Neural cell (in vitro differentiated cells): Measurements from ENCODE around the gene TNFAIP8. TPM values are rescaled to one million over a fixed set of nuclear protein-coding genes. Genes with fewer than 3 reads are reported as not detected.

Experiments
- H2AFZ ChIP-seq: fragments of 200-600, 300-800 bp; sonication (generic), shearing (Covaris generic); 2 replicates; pipeline ENCODE4 v1.6.0; 2014; ENCODE audit warnings: low read depth, mild to moderate bottlenecking, antibody characterized with exemption, low read length, moderate library complexity
- H3F3A ChIP-seq: fragments of 200-600 bp; shearing (Covaris generic); 2 replicates; pipeline ENCODE4 v1.6.1; 2016; ENCODE audit warnings: mild to moderate bottlenecking, moderate library complexity, mixed read lengths, antibody characterized with exemption, low read length; ENCODE audit not compliant: insufficient read depth, poor library complexity, severe bottlenecking
- H3K27ac ChIP-seq: fragments of 200-600, 300-800 bp; sonication (generic), shearing (Covaris generic); 2 replicates; pipeline ENCODE4 v1.5.1; 2014; ENCODE audit warnings: mild to moderate bottlenecking, low read length, moderate library complexity
- H3K27me3 ChIP-seq: fragments of 300-800, 200-600 bp; sonication (generic), shearing (Covaris generic); 2 replicates; pipeline ENCODE4 v1.6.0; 2014; ENCODE audit warnings: mild to moderate bottlenecking, low read depth, low read length, moderate library complexity; ENCODE audit not compliant: insufficient read depth
- H3K36me3 ChIP-seq: fragments of 300-800, 200-600 bp; sonication (generic), shearing (Covaris generic); 2 replicates; pipeline ENCODE4 v1.5.1; 2014; ENCODE audit warnings: mild to moderate bottlenecking, antibody characterized with exemption, low read length, moderate library complexity; ENCODE audit not compliant: insufficient read depth
- H3K4me2 ChIP-seq: fragments of 300-800, 200-600 bp; sonication (generic), shearing (Covaris generic); 2 replicates; pipeline ENCODE4 v1.6.0; 2014; ENCODE audit warnings: mild to moderate bottlenecking, low read length
- H3K4me3 ChIP-seq: fragments of 300-800, 200-600 bp; sonication (generic), shearing (Covaris generic); 2 replicates; pipeline ENCODE4 v1.5.1; 2014; ENCODE audit warnings: mild to moderate bottlenecking, low read length, moderate library complexity
- H3K79me2 ChIP-seq: fragments of 200-600 bp; shearing (Covaris generic); replicated peaks from 2 replicates; pipeline ENCODE4 v1.6.0; 2014; ENCODE audit warnings: mild to moderate bottlenecking, low read length, moderate library complexity; ENCODE audit not compliant: insufficient read depth
- H3K9ac ChIP-seq: fragments of 300-800, 200-600 bp; sonication (generic), shearing (Covaris generic); 2 replicates; pipeline ENCODE4 v1.6.1; 2016; ENCODE audit warnings: mild to moderate bottlenecking, low read length, mixed read lengths
- H3K9me2 ChIP-seq: fragments of 200-600 bp; shearing (Covaris generic); 2 replicates; pipeline ENCODE4 v1.6.1; 2016; ENCODE audit warnings: mild to moderate bottlenecking, low read length, mixed read lengths; ENCODE audit not compliant: insufficient read depth
- H3K9me3 ChIP-seq: fragments of 200-600, 300-800 bp; sonication (generic), shearing (Covaris generic); 2 replicates; pipeline ENCODE4 v1.6.1; 2016; ENCODE audit warnings: mild to moderate bottlenecking, mixed run types, low read length, moderate library complexity, mixed read lengths
- H4K20me1 ChIP-seq: fragments of 200-600 bp; shearing (Covaris generic); 2 replicates; pipeline ENCODE4 v1.6.1; 2016; ENCODE audit warnings: mild to moderate bottlenecking, mixed run types; ENCODE audit not compliant: insufficient read depth
- CTCF ChIP-seq: fragments of 450-650 bp; IDR thresholded peaks from 2 replicates; pipeline ENCODE4 v1.5.1; 2014; ENCODE audit warnings: antibody characterized with exemption, mild to moderate bottlenecking, moderate library complexity; ENCODE audit not compliant: poor library complexity, severe bottlenecking
- EP300 ChIP-seq: fragments of 450-650 bp; conservative IDR thresholded peaks from 2 replicates; pipeline ENCODE4 v1.6.1; 2014; ENCODE audit warnings: antibody characterized with exemption, mild to moderate bottlenecking, moderate library complexity; ENCODE audit not compliant: poor library complexity, severe bottlenecking
- EZH2 ChIP-seq: fragments of 200-600, 300-800 bp; shearing (Covaris generic), sonication (generic); IDR thresholded peaks from 2 replicates; pipeline ENCODE4 v1.6.1; 2014; ENCODE audit warnings: antibody characterized with exemption, low read length, borderline replicate concordance, mild to moderate bottlenecking; ENCODE audit not compliant: insufficient read depth, poor library complexity, severe bottlenecking
- MXI1 ChIP-seq: fragments of 450-650 bp; conservative IDR thresholded peaks from 2 replicates; pipeline ENCODE4 v1.6.1; 2014; ENCODE audit warnings: antibody characterized with exemption, mild to moderate bottlenecking; ENCODE audit not compliant: poor library complexity, severe bottlenecking
- POLR2AphosphoS5 ChIP-seq: IDR thresholded peaks from 2 replicates; pipeline ENCODE4 v1.6.1; 2012
- RAD21 ChIP-seq: fragments of 450-650 bp; conservative IDR thresholded peaks from 2 replicates; pipeline ENCODE4 v1.6.1; 2014; ENCODE audit warnings: antibody characterized with exemption, mild to moderate bottlenecking, moderate library complexity
- SMC3 ChIP-seq: fragments of 450-650 bp; conservative IDR thresholded peaks from 2 replicates; pipeline ENCODE4 v1.6.1; 2014; ENCODE audit warnings: antibody characterized with exemption, mild to moderate bottlenecking, moderate library complexity; ENCODE audit not compliant: poor library complexity
- TAF1 ChIP-seq: IDR thresholded peaks from 2 replicates; pipeline ENCODE4 v1.6.1; 2012; ENCODE audit warnings: low read depth
- polyA plus RNA-seq: library from polyadenylated mRNA; depleted of rRNA; stranded (reverse); fragments of >200 nt; gene quantifications from 2 replicates; pipeline ENCODE4 v1.2.3, GENCODE V29; 2014
- TF ChIP-seq, protein P1 (sequence below): IDR thresholded peaks from 2 replicates; pipeline ENCODE4 v1.6.1; 2012; ENCODE audit warnings: borderline replicate concordance

The TNFAIP8 gene
- polyA plus RNA-seq, 1 donor from 2014 or later = 0.26 TPM

GRCh38 chr5:119336262-119336661 is 19.6 kb upstream of the TNFAIP8 start:
- Histone ChIP-seq H3F3A (no peaks in the 10 kb centered on the region), H3K9me3 (no peaks in the 10 kb centered on the region), H3K36me3 (no peaks in the 10 kb centered on the region), H4K20me1 (no peaks in the 10 kb centered on the region), H2AFZ (no peak overlapping the region), H3K9me2 (no peaks in the 10 kb centered on the region), H3K27me3 (no peaks in the 10 kb centered on the region), H3K27ac (no peak overlapping the region), H3K4me2 (no peak overlapping the region), H3K79me2 (no peaks in the 10 kb centered on the region), H3K4me3 (no peak overlapping the region), H3K9ac (no peak overlapping the region)
- TF ChIP-seq MXI1 (no peak), SMC3 (no peak), CTCF (no peak), POLR2AphosphoS5 (no peak), TAF1 (no peak), EZH2 (no peak), EP300 (no peak)
- TF ChIP-seq, protein P1, sequence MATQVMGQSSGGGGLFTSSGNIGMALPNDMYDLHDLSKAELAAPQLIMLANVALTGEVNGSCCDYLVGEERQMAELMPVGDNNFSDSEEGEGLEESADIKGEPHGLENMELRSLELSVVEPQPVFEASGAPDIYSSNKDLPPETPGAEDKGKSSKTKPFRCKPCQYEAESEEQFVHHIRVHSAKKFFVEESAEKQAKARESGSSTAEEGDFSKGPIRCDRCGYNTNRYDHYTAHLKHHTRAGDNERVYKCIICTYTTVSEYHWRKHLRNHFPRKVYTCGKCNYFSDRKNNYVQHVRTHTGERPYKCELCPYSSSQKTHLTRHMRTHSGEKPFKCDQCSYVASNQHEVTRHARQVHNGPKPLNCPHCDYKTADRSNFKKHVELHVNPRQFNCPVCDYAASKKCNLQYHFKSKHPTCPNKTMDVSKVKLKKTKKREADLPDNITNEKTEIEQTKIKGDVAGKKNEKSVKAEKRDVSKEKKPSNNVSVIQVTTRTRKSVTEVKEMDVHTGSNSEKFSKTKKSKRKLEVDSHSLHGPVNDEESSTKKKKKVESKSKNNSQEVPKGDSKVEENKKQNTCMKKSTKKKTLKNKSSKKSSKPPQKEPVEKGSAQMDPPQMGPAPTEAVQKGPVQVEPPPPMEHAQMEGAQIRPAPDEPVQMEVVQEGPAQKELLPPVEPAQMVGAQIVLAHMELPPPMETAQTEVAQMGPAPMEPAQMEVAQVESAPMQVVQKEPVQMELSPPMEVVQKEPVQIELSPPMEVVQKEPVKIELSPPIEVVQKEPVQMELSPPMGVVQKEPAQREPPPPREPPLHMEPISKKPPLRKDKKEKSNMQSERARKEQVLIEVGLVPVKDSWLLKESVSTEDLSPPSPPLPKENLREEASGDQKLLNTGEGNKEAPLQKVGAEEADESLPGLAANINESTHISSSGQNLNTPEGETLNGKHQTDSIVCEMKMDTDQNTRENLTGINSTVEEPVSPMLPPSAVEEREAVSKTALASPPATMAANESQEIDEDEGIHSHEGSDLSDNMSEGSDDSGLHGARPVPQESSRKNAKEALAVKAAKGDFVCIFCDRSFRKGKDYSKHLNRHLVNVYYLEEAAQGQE = no peak

DNA sequence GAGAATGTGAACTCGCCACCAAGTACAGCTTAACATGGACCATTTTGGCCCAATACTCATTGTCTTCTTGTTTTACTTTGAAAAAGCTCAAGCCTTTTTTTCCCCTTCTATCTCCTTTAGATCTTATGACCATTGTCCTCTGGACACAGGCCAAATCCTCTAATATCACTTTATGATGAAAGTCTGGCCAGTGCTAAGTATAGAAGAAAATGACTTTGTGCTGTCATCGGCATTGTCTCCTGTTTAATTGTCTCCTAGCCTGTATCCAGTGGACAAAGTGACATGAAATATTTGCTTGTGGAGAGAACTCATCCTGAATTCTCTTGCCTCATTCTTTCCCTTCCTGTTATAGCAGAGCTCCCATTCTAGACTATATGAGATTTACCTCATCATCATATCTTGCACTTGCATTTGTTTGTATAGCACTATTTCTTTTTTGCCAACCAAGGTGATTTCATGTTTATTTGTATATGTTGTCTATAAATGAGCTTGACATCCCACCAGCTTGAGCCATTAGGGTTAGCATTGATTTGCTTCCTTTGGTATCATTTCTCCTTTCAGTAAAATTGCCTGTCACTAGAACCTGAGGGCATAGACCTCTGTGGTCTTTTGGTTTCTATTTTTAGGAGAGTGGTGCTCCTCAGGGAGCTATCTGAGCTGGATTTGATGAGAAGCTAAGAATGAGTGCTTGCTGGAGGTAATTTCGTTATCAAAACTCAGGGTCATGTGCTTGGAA is 18.8 kb upstream of the TNFAIP8 start:
- Histone ChIP-seq H3F3A (no peaks in the 10 kb centered on the region), H4K20me1 (no peaks in the 10 kb centered on the region), H3K36me3 (no peaks in the 10 kb centered on the region), H3K9ac (no peak overlapping the region), H3K9me2 (no peaks in the 10 kb centered on the region), H2AFZ (no peak overlapping the region), H3K4me2 (no peak overlapping the region), H3K9me3 (no peaks in the 10 kb centered on the region), H3K79me2 (no peaks in the 10 kb centered on the region), H3K27ac (no peak overlapping the region), H3K4me3 (no peak overlapping the region), H3K27me3 (no peaks in the 10 kb centered on the region)
- no peak for TF ChIP-seq TAF1
- no peak for TF ChIP-seq MXI1
- TF ChIP-seq EZH2 = no peak
- no peak for TF ChIP-seq CTCF
- TF ChIP-seq SMC3 = no peak
- no peak for TF ChIP-seq POLR2AphosphoS5
- TF ChIP-seq RAD21 = no peak
- TF ChIP-seq EP300 = no peak
- TF ChIP-seq, protein P1 = no peak
